Esophagus (tissue), 2 donors: Measurements from ENCODE around the gene CNGB1. TPM values are rescaled to one million over a fixed set of nuclear protein-coding genes. Genes with fewer than 3 reads are reported as not detected.

ENCODE experiments used
- H3K27ac ChIP-seq, 2 donors: one replicate each; pipeline ENCODE4 v1.5.1; 2013; ENCODE audit warnings: low read depth in 2 of 2, mild to moderate bottlenecking in 2 of 2, inconsistent platforms in 1 of 2, low read length in 1 of 2, moderate library complexity in 1 of 2
- H3K27me3 ChIP-seq, 2 donors: one replicate each; pipeline ENCODE4 v1.6.1; 2013; ENCODE audit warnings: low read length in 2 of 2, control low read depth in 1 of 2, mild to moderate bottlenecking in 1 of 2; ENCODE audit not compliant: insufficient read depth in 2 of 2, control insufficient read depth in 1 of 2
- H3K36me3 ChIP-seq, 2 donors: one replicate each; pipeline ENCODE4 v1.6.1; 2013; ENCODE audit warnings: low read length in 1 of 2; ENCODE audit not compliant: control insufficient read depth in 2 of 2, insufficient read depth in 2 of 2
- H3K4me1 ChIP-seq, 2 donors: one replicate each; pipeline ENCODE4 v1.6.1; 2013; ENCODE audit warnings: low read length in 1 of 2; ENCODE audit not compliant: control insufficient read depth in 2 of 2, insufficient read depth in 2 of 2
- H3K4me3 ChIP-seq, 2 donors: one replicate each; pipeline ENCODE4 v1.5.1; 2013; ENCODE audit warnings: low read length in 2 of 2, mild to moderate bottlenecking in 2 of 2, low read depth in 1 of 2, moderate library complexity in 1 of 2
- H3K9me3 ChIP-seq, 2 donors: one replicate each; pipeline ENCODE4 v1.6.1; 2013; ENCODE audit warnings: mild to moderate bottlenecking in 2 of 2, low read depth in 1 of 2, low read length in 1 of 2, moderate library complexity in 1 of 2; ENCODE audit not compliant: control insufficient read depth in 2 of 2, insufficient read depth in 1 of 2
- WGBS, 2 donors: extraction: QIAGEN DNeasy Blood & Tissue Kit; methylation state at CpG; one replicate each; pipeline ENCODE4 v1.1.7; 2013; 5-methylcytosine and 5-hydroxymethylcytosine counted together
- polyA plus RNA-seq, 2 donors: library from polyadenylated mRNA; stranded (reverse); fragments of 200-250 nt; gene quantifications; one replicate each; pipeline ENCODE4 v1.2.3, GENCODE V29; 2013
- donor health status: healthy with polysubstance abuse.
- donor health status: Bipolar disorder and iron deficiency.

CNGB1 gene
- polyA plus RNA-seq, 2 donors = 0.04 to 0.06 TPM

GRCh38 chr16:57940382-57940966, 30.5 kb downstream of the CNGB1 start:
- no peaks in the 10 kb centered on the region for H3K36me3 ChIP-seq
- peaks cover 8 to 18% of the 10 kb centered on the region in 2 donors for H3K4me1 ChIP-seq
- no peak overlapping the region for H3K27ac ChIP-seq
- H3K27me3 ChIP-seq = no peaks in the 10 kb centered on the region
- H3K4me3 ChIP-seq = no peak overlapping the region
- H3K9me3 ChIP-seq = no peaks in the 10 kb centered on the region
- 88 to 90% methylated on average over 5 of the region's 5 CpGs for WGBS, 2 donors

- Histone ChIP-seq H3K9me3 (no peaks in the 10 kb centered on the region), H3K4me3 (no peak overlapping the region), H3K4me1 (peaks cover 8 to 18% of the 10 kb centered on the region in 2 donors), H3K36me3 (no peaks in the 10 kb centered on the region), H3K27ac (no peak overlapping the region), H3K27me3 (no peaks in the 10 kb centered on the region)
- WGBS, 2 donors = 83 to 84% methylated on average over 10 of the region's 10 CpGs
Measured at GRCh38 chr16:57939872-57940224, 31.1 kb downstream of the CNGB1 start.

DNA sequence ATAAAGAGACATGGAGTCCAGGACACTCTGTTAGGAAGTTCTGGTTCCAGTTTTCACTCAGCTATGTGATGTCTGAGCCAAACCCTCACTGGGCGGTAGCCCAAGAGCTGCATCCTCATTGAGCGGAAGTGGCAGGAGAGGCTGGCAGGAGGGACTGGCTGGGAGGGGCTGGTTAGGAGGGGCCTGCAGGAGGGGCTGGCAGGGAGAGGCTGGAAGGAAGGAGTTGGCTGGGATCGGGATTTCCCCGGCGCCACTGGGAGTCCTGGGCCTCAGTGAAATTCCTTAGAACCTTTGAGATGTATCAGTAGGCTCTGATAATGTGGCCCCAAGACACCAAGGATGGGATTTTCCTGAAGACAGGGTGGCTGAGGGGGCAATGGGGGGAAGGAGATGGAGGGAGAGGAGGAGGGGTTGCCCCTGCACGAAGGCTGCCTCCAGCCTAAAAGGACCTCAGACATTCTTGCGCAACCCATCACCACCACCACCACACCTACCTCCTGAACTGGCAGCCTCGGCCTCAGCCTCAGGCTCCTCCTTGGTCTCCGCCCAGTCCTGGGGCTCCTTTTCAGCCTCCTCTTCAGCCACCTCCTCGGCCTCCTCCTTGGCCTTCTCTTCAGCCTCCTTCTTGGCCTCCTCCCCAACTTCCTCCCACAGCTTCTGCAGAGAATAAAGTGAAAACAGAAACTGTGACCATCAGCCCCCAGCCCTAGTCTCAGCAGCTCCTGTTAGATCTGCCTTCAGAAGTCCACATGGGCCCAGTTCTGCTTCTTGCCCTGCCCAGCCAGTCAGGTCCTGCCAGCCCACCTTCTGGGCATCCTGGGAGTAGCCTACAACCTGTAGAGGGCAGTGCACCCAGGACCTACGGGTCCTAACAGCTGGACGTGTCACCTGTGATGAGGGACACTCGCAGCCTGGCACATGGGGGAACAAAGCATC, 31.7 kb downstream of the CNGB1 start:
- Histone ChIP-seq H3K4me3 (no peak overlapping the region), H3K9me3 (no peaks in the 10 kb centered on the region), H3K27me3 (no peaks in the 10 kb centered on the region), H3K36me3 (no peaks in the 10 kb centered on the region), H3K4me1 (peaks cover 8 to 18% of the 10 kb centered on the region in 2 donors), H3K27ac (no peak overlapping the region)
- WGBS, 2 donors = 37 to 39% methylated on average over 11 to 13 of the region's 13 CpGs

DNA sequence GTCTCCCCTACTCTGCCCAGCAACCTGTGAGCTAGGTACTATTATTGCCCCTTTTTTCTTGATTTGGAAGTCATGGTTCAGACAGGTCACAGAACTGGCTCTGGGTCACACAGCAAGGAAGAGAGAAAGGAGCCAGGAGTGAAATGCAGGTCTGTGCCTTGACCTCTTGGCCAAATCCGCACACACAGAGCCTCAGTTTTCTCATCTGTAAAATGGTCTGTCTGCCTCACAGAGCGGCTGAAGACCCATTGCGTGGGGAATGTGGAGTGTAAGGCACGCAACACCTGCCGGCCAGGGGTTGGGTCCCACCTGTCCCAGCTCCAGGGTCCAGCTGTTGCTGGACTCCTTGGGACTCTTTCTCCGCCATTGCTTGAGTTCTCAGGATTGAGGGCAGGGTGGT, 32.4 kb downstream of the CNGB1 start:
- H3K36me3 ChIP-seq = no peaks in the 10 kb centered on the region
- H3K4me1 ChIP-seq = peaks cover 8 to 18% of the 10 kb centered on the region in 2 donors
- H3K27ac ChIP-seq = peak overlapping the region; percentile 29 to 48
- no peaks in the 10 kb centered on the region for H3K27me3 ChIP-seq
- H3K9me3 ChIP-seq = no peaks in the 10 kb centered on the region
- H3K4me3 ChIP-seq = no peak overlapping the region
- WGBS, 2 donors = 89 to 90% methylated on average over 6 of the region's 6 CpGs

GRCh38 chr16:57937861-57938260, 33.1 kb downstream of the CNGB1 start:
- Histone ChIP-seq H3K36me3 (no peaks in the 10 kb centered on the region), H3K9me3 (no peaks in the 10 kb centered on the region), H3K27me3 (no peaks in the 10 kb centered on the region), H3K27ac (no peak overlapping the region), H3K4me3 (no peak overlapping the region), H3K4me1 (peaks cover 8 to 18% of the 10 kb centered on the region in 2 donors)
- 85 to 89% methylated on average over 4 of the region's 4 CpGs for WGBS, 2 donors

- Histone ChIP-seq H3K9me3 (no peaks in the 10 kb centered on the region), H3K27ac (no peak overlapping the region), H3K4me3 (no peak overlapping the region), H3K36me3 (no peaks in the 10 kb centered on the region), H3K4me1 (peaks cover 5 to 14% of the 10 kb centered on the region in 2 donors), H3K27me3 (no peaks in the 10 kb centered on the region)
- 60 to 65% methylated on average over 4 of the region's 4 CpGs for WGBS, 2 donors
Measured at GRCh38 chr16:57935904-57936303, 35.0 kb downstream of the CNGB1 start.

GRCh38 chr16:57930533-57930932, 40.4 kb downstream of the CNGB1 start:
- no peaks in the 10 kb centered on the region for H3K27me3 ChIP-seq
- no peaks in the 10 kb centered on the region for H3K9me3 ChIP-seq
- no peaks in the 10 kb centered on the region for H3K36me3 ChIP-seq
- H3K27ac ChIP-seq = no peak overlapping the region
- 81 to 86% methylated on average over 2 of the region's 2 CpGs for WGBS, 2 donors
- H3K4me3 ChIP-seq = no peak overlapping the region
- H3K4me1 ChIP-seq = no peaks in the 10 kb centered on the region

DNA sequence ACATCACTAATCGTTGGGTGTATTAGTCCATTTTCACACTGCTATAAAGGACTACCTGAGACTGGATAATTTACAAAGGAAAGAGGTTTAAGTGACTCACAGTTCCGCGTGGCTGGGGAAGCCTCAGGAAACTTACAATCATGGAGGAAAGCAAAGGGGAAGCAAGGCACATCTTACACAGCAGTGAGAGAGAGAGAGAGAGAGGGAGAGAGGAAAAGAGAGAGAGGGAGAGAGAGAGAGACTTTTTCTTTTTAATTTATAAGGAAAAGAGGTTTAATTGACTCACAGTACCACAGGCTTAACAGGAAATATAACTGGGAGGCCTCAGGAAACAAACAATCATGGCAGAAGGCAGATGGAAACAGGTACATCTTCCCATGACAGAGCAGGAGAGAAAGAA, 41.7 kb downstream of the CNGB1 start:
- Histone ChIP-seq H3K36me3 (no peaks in the 10 kb centered on the region), H3K27me3 (no peaks in the 10 kb centered on the region), H3K9me3 (no peaks in the 10 kb centered on the region), H3K4me3 (no peak overlapping the region), H3K27ac (no peak overlapping the region), H3K4me1 (no peaks in the 10 kb centered on the region)
- 76 to 78% methylated on average over 3 of the region's 3 CpGs for WGBS, 2 donors

DNA sequence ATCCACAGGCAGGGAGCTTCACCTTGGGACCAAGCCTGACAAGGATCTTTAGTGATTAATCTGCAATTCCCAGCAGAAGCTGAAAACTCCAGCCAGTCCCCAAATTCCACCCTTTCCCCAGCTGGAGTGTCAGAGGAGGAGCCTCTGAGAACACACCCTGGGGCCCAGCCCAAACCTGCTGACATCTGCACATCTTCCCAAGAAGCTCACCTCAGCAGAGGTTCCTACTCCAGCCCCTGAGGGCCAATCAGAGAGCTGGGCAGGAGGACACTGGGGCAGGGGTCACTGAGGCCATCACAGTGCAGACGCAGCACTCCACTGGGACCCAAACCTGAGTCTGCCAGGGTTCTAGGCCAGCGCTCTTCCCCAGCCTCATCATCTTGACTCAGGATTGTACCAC, 44.9 kb downstream of the CNGB1 start:
- Histone ChIP-seq H3K4me3 (no peak overlapping the region), H3K4me1 (no peaks in the 10 kb centered on the region), H3K9me3 (no peaks in the 10 kb centered on the region), H3K27ac (no peak overlapping the region), H3K36me3 (no peaks in the 10 kb centered on the region), H3K27me3 (no peaks in the 10 kb centered on the region)
- 93 to 94% methylated on average over 2 of the region's 2 CpGs for WGBS, 2 donors

- Histone ChIP-seq H3K36me3 (no peaks in the 10 kb centered on the region), H3K4me3 (no peak overlapping the region), H3K9me3 (no peaks in the 10 kb centered on the region), H3K4me1 (no peaks in the 10 kb centered on the region), H3K27ac (no peak overlapping the region), H3K27me3 (no peaks in the 10 kb centered on the region)
- 60 to 64% methylated on average over 3 of the region's 3 CpGs for WGBS, 2 donors
Measured at GRCh38 chr16:57925310-57925709, 45.6 kb downstream of the CNGB1 start.
